Activated CD8-positive, alpha-beta T cell treated with anti-CD3 and anti-CD28 coated beads for 36 hours (primary cell): Measurements from ENCODE around the gene ZFP3. TPM values are rescaled to one million over a fixed set of nuclear protein-coding genes. Genes with fewer than 3 reads are reported as not detected.
"Not testable (repeated sequence)": the region's sequence is repeated elsewhere in the genome, so short reads cannot be mapped to it uniquely, and the experiment has no call there.

Source experiments
- ATAC-seq: fragments of 200-7000 bp; cut with Tn5 transposase; one replicate; pipeline ENCODE4 v1.10.0; 2021; ENCODE audit warnings: mild to moderate bottlenecking, moderate library complexity
- CTCF ChIA-PET: fragments of 350-600 bp; sonication (Branson Sonifier 250); formaldehyde crosslinking; loops from one replicate; lab custom pipeline; 2021; ENCODE audit warnings: antibody characterized with exemption; lab: Charles Lee
- POLR2A ChIA-PET: fragments of 350-600 bp; sonication (Branson Sonifier 250); formaldehyde crosslinking; loops from one replicate; lab custom pipeline; 2021; ENCODE audit warnings: antibody characterized with exemption; lab: Charles Lee
- DNase-seq: peaks from one replicate; pipeline ENCODE4 v3.0.0-alpha.2; 2020
- H3K27ac Mint-ChIP-seq: one replicate; pipeline ENCODE4 v1.8.0; 2021; ENCODE audit warnings: mild to moderate bottlenecking, mixed read lengths
- H3K27me3 Mint-ChIP-seq: one replicate; pipeline ENCODE4 v1.8.0; 2021; ENCODE audit warnings: mixed read lengths
- H3K36me3 Mint-ChIP-seq: one replicate; pipeline ENCODE4 v1.8.0; 2021; ENCODE audit warnings: low read depth, mixed read lengths
- H3K4me1 Mint-ChIP-seq: one replicate; pipeline ENCODE4 v1.8.0; 2021; ENCODE audit warnings: low read depth, mixed read lengths
- H3K4me3 Mint-ChIP-seq: one replicate; pipeline ENCODE4 v1.8.0; 2021; ENCODE audit warnings: mild to moderate bottlenecking, moderate library complexity, mixed read lengths
- H3K9me3 Mint-ChIP-seq: one replicate; pipeline ENCODE4 v1.8.0; 2021; ENCODE audit warnings: mixed read lengths
- intact Hi-C: fragments of 100-400 bp; cut with micrococcal nuclease; formaldehyde crosslinking; loops from one replicate; pipeline ENCODE4 v1.10.0; 2022
- total RNA-seq, 2 experiments: library from RNA; stranded (reverse); gene quantifications; one replicate each; pipeline ENCODE4 v1.2.3, GENCODE V29; 2021
- TF ChIP-seq, protein P1 (sequence below): fragments of 200-600 bp; IDR thresholded peaks from one replicate; pipeline ENCODE4 v1.8.0; 2022; ENCODE audit warnings: antibody characterized with exemption, mild to moderate bottlenecking

The ZFP3 gene
- total RNA-seq, 2 experiments from 2014 or later = 1.5 to 1.9 TPM

DNA sequence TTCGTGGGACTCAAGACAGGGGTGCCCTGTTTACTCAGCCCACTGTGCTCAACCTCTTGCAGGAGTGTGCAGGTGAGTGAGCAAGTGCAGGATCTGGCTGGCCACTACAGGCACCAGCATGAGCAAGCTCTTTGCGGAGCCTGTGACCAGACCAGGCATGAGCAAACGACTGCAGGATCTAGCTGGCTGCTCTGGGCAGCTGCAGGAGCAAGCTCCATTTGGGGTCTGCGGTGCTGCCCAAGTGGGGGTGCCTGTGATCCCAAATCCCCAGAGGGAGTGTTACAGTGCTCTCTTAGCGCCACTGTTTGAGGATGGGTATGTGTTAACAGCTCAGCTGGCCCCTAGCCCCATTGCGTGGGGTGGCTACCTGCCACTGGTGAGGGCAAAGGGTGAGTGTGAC is 40.0 kb downstream of the ZFP3 start:
- intact Hi-C loops = no loop called here

DNA sequence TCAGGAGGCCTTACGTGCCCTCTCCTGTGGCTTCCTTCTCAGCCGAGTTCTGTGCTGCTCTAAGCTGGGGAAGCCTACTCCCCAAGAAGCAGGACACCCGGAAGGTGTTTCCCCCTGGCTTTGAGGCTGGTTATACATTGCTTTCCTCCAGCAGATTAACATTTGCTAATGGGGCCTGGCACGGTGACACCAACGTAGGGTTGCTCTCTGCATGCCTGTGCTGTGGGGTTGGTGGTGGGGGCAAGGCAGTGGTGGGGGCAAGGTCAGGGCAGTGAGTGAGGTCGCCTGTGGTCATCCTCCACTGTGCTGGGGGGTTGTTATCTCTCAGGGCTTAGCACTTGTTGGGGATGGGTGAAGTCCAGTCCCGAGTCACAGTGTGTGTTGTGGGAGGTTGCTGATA is 41.8 kb downstream of the ZFP3 start:
- Mint-ChIP-seq H3K27ac (no peak overlapping the region), H3K4me3 (no peak overlapping the region), H3K36me3 (peaks cover 1% of the 10 kb centered on the region), H3K4me1 (no peaks in the 10 kb centered on the region), H3K27me3 (peaks cover 42% of the 10 kb centered on the region), H3K9me3 (no peaks in the 10 kb centered on the region)
- DNase-seq = no peak
- POLR2A ChIA-PET = no interaction called here
- intact Hi-C loops = no loop called here
- no peak for ATAC-seq
- TF ChIP-seq, protein P1, sequence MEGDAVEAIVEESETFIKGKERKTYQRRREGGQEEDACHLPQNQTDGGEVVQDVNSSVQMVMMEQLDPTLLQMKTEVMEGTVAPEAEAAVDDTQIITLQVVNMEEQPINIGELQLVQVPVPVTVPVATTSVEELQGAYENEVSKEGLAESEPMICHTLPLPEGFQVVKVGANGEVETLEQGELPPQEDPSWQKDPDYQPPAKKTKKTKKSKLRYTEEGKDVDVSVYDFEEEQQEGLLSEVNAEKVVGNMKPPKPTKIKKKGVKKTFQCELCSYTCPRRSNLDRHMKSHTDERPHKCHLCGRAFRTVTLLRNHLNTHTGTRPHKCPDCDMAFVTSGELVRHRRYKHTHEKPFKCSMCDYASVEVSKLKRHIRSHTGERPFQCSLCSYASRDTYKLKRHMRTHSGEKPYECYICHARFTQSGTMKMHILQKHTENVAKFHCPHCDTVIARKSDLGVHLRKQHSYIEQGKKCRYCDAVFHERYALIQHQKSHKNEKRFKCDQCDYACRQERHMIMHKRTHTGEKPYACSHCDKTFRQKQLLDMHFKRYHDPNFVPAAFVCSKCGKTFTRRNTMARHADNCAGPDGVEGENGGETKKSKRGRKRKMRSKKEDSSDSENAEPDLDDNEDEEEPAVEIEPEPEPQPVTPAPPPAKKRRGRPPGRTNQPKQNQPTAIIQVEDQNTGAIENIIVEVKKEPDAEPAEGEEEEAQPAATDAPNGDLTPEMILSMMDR = no peak
- CTCF ChIA-PET = no interaction called here

More for the DNA sequence above, 40.0 kb downstream of the ZFP3 start:
- DNase-seq = no peak
- H3K27ac Mint-ChIP-seq = no peak overlapping the region
- ChIA-PET CTCF (no interaction called here), POLR2A (interaction anchor here (1.4 kb wide), 1 partner anchor 10 kb away, joined by 4 read pairs; no protein-coding TSS in a partner anchor)
- peaks cover under 1% of the 10 kb centered on the region for H3K4me1 Mint-ChIP-seq
- TF ChIP-seq, protein P1 = no peak
- H3K9me3 Mint-ChIP-seq = no peaks in the 10 kb centered on the region
- peaks cover 35% of the 10 kb centered on the region for H3K27me3 Mint-ChIP-seq
- no peak for ATAC-seq
- H3K4me3 Mint-ChIP-seq = no peak overlapping the region
- H3K36me3 Mint-ChIP-seq = peaks cover 18% of the 10 kb centered on the region

DNA sequence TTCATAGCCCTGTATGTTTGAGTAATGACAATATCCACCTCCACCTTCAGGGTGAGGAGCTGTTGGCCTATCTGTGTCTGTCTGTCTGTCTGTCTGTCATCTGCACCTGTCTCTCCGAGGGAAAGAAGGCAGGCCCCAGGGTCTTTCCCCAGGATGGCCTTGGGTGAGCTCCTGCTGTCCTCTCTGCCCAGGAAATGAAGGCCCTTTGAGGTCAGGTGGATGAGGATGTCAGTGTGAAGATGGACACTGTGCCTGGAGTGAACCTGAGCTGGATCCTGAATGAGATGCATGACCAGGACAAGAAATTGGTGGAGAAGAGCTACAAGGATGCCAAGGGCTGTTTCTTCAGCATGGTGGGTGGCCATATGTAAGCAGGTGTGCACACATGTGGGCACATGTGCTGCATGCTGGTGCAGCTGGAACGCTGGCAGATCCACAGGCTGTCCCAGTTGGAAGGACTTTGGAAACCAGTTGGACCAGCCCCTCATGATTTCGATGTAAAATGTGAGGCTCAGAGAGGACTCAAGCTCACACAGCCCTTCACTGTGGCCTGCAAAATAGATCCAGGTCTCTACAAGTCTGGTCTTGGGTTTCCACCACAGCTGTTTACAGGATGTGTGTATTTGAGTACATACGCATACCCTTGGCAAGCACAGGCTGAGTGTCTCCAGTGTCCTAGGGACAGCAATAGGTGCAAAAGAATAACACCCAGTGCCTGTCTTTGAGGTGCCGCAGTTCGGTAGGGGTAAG is 42.3 kb downstream of the ZFP3 start:
- POLR2A ChIA-PET, intact Hi-C loops, H3K4me3 Mint-ChIP-seq, H3K4me1 Mint-ChIP-seq, H3K9me3 Mint-ChIP-seq, H3K27ac Mint-ChIP-seq, H3K36me3 Mint-ChIP-seq, DNase-seq, ATAC-seq, CTCF ChIA-PET: not testable (repeated sequence)
- H3K27me3 Mint-ChIP-seq = peaks cover 40% of the 10 kb centered on the region

DNA sequence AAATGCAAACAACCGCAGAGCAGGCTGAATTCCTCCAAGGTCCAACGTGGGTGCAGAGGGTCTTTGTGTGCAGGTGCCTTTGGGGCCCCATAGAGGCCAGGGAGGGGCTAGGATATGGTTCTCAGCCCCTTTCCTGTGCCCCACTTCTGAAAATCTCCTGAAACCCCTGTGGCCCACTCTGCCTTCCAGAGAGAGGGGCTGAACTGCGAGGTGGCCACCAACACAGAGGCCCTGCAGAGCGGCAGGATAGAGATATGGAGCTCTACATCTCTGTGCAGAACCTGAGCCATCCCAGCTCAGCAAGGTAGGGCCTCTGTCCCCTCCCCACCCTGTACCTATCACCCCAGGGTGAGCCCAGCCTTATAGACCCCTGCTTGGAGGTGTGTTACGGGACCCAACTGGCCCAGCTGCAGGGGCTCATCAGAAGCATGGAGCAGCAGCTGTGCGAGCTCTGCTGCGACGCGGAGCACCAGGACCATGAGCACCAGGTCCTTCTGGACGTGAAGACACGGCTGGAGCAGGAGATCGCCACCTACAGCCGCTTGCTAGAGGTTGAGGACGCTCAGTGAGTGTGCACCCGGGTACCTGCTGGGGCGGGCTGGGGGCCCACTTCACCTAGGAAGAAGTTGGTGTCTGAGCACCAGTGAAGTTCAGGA is 43.0 kb downstream of the ZFP3 start:
- H3K4me1 Mint-ChIP-seq = no peaks in the 10 kb centered on the region
- no peaks in the 10 kb centered on the region for H3K36me3 Mint-ChIP-seq
- H3K4me3 Mint-ChIP-seq = no peak overlapping the region

DNA sequence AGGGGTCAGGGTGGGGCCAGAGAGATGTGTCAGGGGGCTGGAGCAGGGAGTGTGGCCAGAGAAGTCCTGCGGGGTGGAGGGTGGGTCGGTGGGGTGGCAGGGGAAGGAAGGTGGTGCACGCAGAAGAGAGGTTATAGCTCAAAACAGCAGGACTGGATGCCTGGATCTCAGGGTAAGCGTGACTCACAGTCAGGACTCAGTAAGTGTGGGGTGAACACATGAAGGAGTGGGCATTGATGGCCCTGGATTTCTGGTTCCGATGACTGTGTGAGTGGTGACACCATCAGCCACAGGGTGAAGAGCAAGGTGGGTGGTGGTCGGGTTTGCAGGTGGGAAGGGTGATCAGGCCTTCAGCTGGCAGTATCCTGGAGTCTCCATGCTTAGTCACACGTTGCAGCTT is 43.8 kb downstream of the ZFP3 start:
- H3K36me3 Mint-ChIP-seq, H3K9me3 Mint-ChIP-seq, H3K27ac Mint-ChIP-seq, H3K4me1 Mint-ChIP-seq, H3K4me3 Mint-ChIP-seq, intact Hi-C loops, DNase-seq, ATAC-seq, CTCF ChIA-PET: not testable (repeated sequence)
- POLR2A ChIA-PET = interaction anchor here (0.8 to 1.1 kb wide), 3 partner anchors 10 to 19 kb away, joined by 3 read pairs; no protein-coding TSS in a partner anchor
- H3K27me3 Mint-ChIP-seq = peaks cover 30% of the 10 kb centered on the region

More for the DNA sequence above, 43.0 kb downstream of the ZFP3 start:
- intact Hi-C loops = no loop called here
- Mint-ChIP-seq H3K9me3 (no peaks in the 10 kb centered on the region), H3K27ac (no peak overlapping the region), H3K27me3 (peaks cover 36% of the 10 kb centered on the region)
- DNase-seq (no peak), ATAC-seq (no peak)
- CTCF ChIA-PET = no interaction called here
- TF ChIP-seq, protein P1 = no peak
- POLR2A ChIA-PET = no interaction called here
